Activated CD4-positive, alpha-beta T cell treated with anti-CD3 and anti-CD28 coated beads, Interleukin-2, amount 10 ng/mL, durations not matched to agents 7 days and 5 days (primary cell): ENCODE results near the gene ARHGAP26. TPM values are rescaled to one million over a fixed set of nuclear protein-coding genes. Genes with fewer than 3 reads are reported as not detected.

Source experiments
- CTCF ChIA-PET: fragments of 350-600 bp; sonication (Branson Sonifier 250); formaldehyde crosslinking; loops from one replicate; lab custom pipeline; 2021; ENCODE audit warnings: antibody characterized with exemption; lab: Charles Lee
- POLR2A ChIA-PET: fragments of 350-600 bp; sonication (Branson Sonifier 250); formaldehyde crosslinking; loops from one replicate; lab custom pipeline; 2021; ENCODE audit warnings: antibody characterized with exemption; lab: Charles Lee
- DNase-seq: peaks from one replicate; pipeline ENCODE4 v3.0.0-alpha.2; 2020
- H3K27ac Mint-ChIP-seq: one replicate; pipeline ENCODE4 v1.8.0; 2021; ENCODE audit warnings: mild to moderate bottlenecking, moderate library complexity, mixed read lengths
- H3K27me3 Mint-ChIP-seq: one replicate; pipeline ENCODE4 v1.8.0; 2021; ENCODE audit warnings: mixed read lengths
- H3K36me3 Mint-ChIP-seq: one replicate; pipeline ENCODE4 v1.8.0; 2021; ENCODE audit warnings: low read depth, mixed read lengths
- H3K4me1 Mint-ChIP-seq: one replicate; pipeline ENCODE4 v1.8.0; 2021; ENCODE audit warnings: mixed read lengths
- H3K4me3 Mint-ChIP-seq: one replicate; pipeline ENCODE4 v1.8.0; 2021; ENCODE audit warnings: mild to moderate bottlenecking, moderate library complexity, mixed read lengths
- H3K9me3 Mint-ChIP-seq: one replicate; pipeline ENCODE4 v1.8.0; 2021; ENCODE audit warnings: mixed read lengths
- total RNA-seq, 2 experiments: library from RNA; stranded (reverse); gene quantifications; one replicate each; pipeline ENCODE4 v1.2.3, GENCODE V29; 2021

ARHGAP26 gene
- total RNA-seq, 2 experiments from 2014 or later: 21.0 to 21.5 TPM

- CTCF ChIA-PET: no interaction called here
- no peak for DNase-seq
- POLR2A ChIA-PET: no interaction called here
- Mint-ChIP-seq H3K27me3 (no peaks in the 10 kb centered on the region), H3K36me3 (peaks cover 7% of the 10 kb centered on the region), H3K9me3 (peaks cover 2% of the 10 kb centered on the region), H3K4me1 (peaks cover 2% of the 10 kb centered on the region), H3K4me3 (no peak overlapping the region), H3K27ac (no peak overlapping the region)
Measured at GRCh38 chr5:143142596-143143435, 372.6 kb downstream of the ARHGAP26 start.

DNA sequence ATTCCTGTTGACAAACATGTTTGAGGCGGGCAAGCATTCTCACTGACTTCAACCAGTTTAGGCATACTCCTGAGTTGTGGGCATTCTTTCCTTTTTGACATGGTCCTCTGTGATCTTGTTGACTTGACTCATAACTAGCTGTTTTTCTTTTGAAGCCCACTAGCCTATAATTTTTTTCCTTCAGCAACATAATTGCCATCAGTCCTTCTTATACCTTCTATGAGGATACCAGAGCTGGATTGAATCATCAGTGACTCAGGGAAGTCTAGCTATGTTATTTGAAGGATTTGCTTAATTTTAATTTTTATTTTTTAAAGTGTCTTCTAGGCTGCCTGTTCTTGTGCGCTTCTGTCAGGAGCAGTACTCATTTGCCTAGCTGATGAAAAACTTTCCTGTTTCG, 373.8 kb downstream of the ARHGAP26 start:
- no peak overlapping the region for H3K27ac Mint-ChIP-seq
- no peak overlapping the region for H3K4me3 Mint-ChIP-seq
- H3K27me3 Mint-ChIP-seq: no peaks in the 10 kb centered on the region
- no peak for DNase-seq
- POLR2A ChIA-PET: no interaction called here
- H3K36me3 Mint-ChIP-seq: peaks cover 17% of the 10 kb centered on the region
- CTCF ChIA-PET: no interaction called here
- H3K4me1 Mint-ChIP-seq: no peaks in the 10 kb centered on the region
- peaks cover 4% of the 10 kb centered on the region for H3K9me3 Mint-ChIP-seq

- Mint-ChIP-seq H3K27ac (no peak overlapping the region), H3K9me3 (peaks cover 4% of the 10 kb centered on the region), H3K27me3 (no peaks in the 10 kb centered on the region), H3K36me3 (peaks cover 23% of the 10 kb centered on the region), H3K4me1 (no peaks in the 10 kb centered on the region), H3K4me3 (no peak overlapping the region)
- no peak for DNase-seq
- ChIA-PET CTCF (interaction anchor here (0.8 to 1.1 kb wide), 2 partner anchors 11 to 15 kb away, joined by 3 read pairs; no protein-coding TSS in a partner anchor), POLR2A (no interaction called here)
Measured at GRCh38 chr5:143145243-143146160, 375.3 kb downstream of the ARHGAP26 start.

- H3K4me1 Mint-ChIP-seq: no peaks in the 10 kb centered on the region
- DNase-seq: no peak
- H3K27ac Mint-ChIP-seq: no peak overlapping the region
- ChIA-PET POLR2A (no interaction called here), CTCF (interaction anchor here (0.8 to 1.1 kb wide), 2 partner anchors 11 to 14 kb away, joined by 3 read pairs; no protein-coding TSS in a partner anchor)
- H3K9me3 Mint-ChIP-seq: peaks cover 4% of the 10 kb centered on the region
- H3K4me3 Mint-ChIP-seq: no peak overlapping the region
- peaks cover 25% of the 10 kb centered on the region for H3K36me3 Mint-ChIP-seq
- no peaks in the 10 kb centered on the region for H3K27me3 Mint-ChIP-seq
Measured at GRCh38 chr5:143146161-143146560, 376.0 kb downstream of the ARHGAP26 start.

DNA sequence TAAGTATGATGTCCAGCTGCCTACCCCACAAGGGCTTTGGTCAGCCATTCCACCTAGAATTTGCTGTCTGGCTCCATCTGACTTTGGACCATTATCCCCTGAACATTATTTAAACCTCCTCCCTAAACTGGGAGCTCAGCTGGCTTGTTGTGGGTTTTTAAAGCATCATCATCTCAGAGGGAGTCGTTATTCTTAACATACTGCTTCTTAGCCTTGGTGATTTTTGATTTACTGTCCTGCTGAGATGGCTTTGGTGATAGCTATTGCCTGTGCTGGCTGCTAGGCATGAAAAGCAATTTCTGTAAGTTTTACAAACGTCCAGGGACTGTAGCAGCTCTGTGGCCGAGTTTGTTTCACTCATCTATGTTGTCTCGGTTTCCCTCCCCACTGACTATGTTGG, 377.2 kb downstream of the ARHGAP26 start:
- Mint-ChIP-seq H3K4me3 (no peak overlapping the region), H3K36me3 (peaks cover 26% of the 10 kb centered on the region), H3K9me3 (peaks cover 4% of the 10 kb centered on the region), H3K4me1 (no peaks in the 10 kb centered on the region), H3K27me3 (no peaks in the 10 kb centered on the region), H3K27ac (no peak overlapping the region)
- POLR2A ChIA-PET: no interaction called here
- CTCF ChIA-PET: no interaction called here
- no peak for DNase-seq

- Mint-ChIP-seq H3K27ac (no peak overlapping the region), H3K4me3 (no peak overlapping the region), H3K27me3 (no peaks in the 10 kb centered on the region), H3K36me3 (peaks cover 26% of the 10 kb centered on the region), H3K9me3 (peaks cover 4% of the 10 kb centered on the region), H3K4me1 (no peaks in the 10 kb centered on the region)
- ChIA-PET CTCF (no interaction called here), POLR2A (no interaction called here)
- no peak for DNase-seq
Measured at GRCh38 chr5:143147902-143148301, 377.7 kb downstream of the ARHGAP26 start.

- ChIA-PET CTCF (no interaction called here), POLR2A (no interaction called here)
- H3K27me3 Mint-ChIP-seq: no peaks in the 10 kb centered on the region
Measured at GRCh38 chr5:143148771-143149170, 378.6 kb downstream of the ARHGAP26 start.

GRCh38 chr5:143149759-143150158, 379.6 kb downstream of the ARHGAP26 start:
- H3K27me3 Mint-ChIP-seq: no peaks in the 10 kb centered on the region
- CTCF ChIA-PET: interaction anchor here (0.9 kb wide), 1 partner anchor 13 kb away, joined by 3 read pairs; no protein-coding TSS in a partner anchor

More at GRCh38 chr5:143148771-143149170, 378.6 kb downstream of the ARHGAP26 start:
- no peaks in the 10 kb centered on the region for H3K4me1 Mint-ChIP-seq
- peaks cover 26% of the 10 kb centered on the region for H3K36me3 Mint-ChIP-seq
- H3K27ac Mint-ChIP-seq: no peak overlapping the region
- peaks cover 4% of the 10 kb centered on the region for H3K9me3 Mint-ChIP-seq
- no peak overlapping the region for H3K4me3 Mint-ChIP-seq
- no peak for DNase-seq

GRCh38 chr5:143151056-143151700, 381.0 kb downstream of the ARHGAP26 start:
- no peak for DNase-seq
- Mint-ChIP-seq H3K36me3 (peaks cover 26% of the 10 kb centered on the region), H3K27me3 (no peaks in the 10 kb centered on the region), H3K9me3 (peaks cover 4% of the 10 kb centered on the region), H3K4me1 (no peaks in the 10 kb centered on the region), H3K27ac (no peak overlapping the region), H3K4me3 (no peak overlapping the region)
- ChIA-PET POLR2A (no interaction called here), CTCF (no interaction called here)

More at GRCh38 chr5:143149759-143150158, 379.6 kb downstream of the ARHGAP26 start:
- POLR2A ChIA-PET: no interaction called here
- Mint-ChIP-seq H3K4me3 (no peak overlapping the region), H3K4me1 (no peaks in the 10 kb centered on the region), H3K9me3 (peaks cover 4% of the 10 kb centered on the region), H3K27ac (no peak overlapping the region), H3K36me3 (peaks cover 26% of the 10 kb centered on the region)
- DNase-seq: no peak

DNA sequence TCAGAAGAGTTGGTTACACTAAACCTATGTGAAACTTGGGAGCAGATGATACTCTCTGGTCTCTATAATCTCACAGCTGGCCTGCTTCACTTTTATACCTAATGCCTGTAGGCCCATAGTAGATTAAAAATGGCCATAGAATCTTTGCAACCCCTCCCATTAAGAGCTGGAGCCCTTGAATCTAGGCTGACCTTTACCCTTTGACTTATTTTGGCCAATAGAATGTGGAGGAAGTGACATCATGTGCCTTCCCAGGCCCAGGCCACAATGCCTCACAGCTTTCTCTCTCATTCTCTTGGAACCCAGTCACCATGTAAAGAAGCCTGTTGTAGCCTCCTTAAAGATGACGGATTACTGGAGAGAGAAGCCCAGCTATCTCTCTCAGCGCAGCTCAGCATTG, 382.3 kb downstream of the ARHGAP26 start:
- Mint-ChIP-seq H3K27ac (no peak overlapping the region), H3K9me3 (peaks cover 4% of the 10 kb centered on the region), H3K4me3 (no peak overlapping the region), H3K36me3 (peaks cover 21% of the 10 kb centered on the region), H3K27me3 (no peaks in the 10 kb centered on the region), H3K4me1 (no peaks in the 10 kb centered on the region)
- CTCF ChIA-PET: no interaction called here
- DNase-seq: no peak
- POLR2A ChIA-PET: no interaction called here

GRCh38 chr5:143153332-143154119, 383.3 kb downstream of the ARHGAP26 start:
- H3K27me3 Mint-ChIP-seq: no peaks in the 10 kb centered on the region
- ChIA-PET POLR2A (no interaction called here), CTCF (no interaction called here)
- H3K27ac Mint-ChIP-seq: no peak overlapping the region
- peaks cover 11% of the 10 kb centered on the region for H3K36me3 Mint-ChIP-seq
- DNase-seq: no peak
- H3K4me1 Mint-ChIP-seq: no peaks in the 10 kb centered on the region
- H3K9me3 Mint-ChIP-seq: no peaks in the 10 kb centered on the region
- no peak overlapping the region for H3K4me3 Mint-ChIP-seq
